HEK293 (cell line): ENCODE measurements around the gene MAGEB3.
"Not testable (repeated sequence)": the region's sequence is repeated elsewhere in the genome, so short reads cannot be mapped to it uniquely, and the experiment has no call there.

Experiments used
- CTCF ChIP-seq: fragments of 450-650 bp; formaldehyde crosslinking; IDR thresholded peaks from 2 replicates; pipeline ENCODE4 v1.5.1; 2016; ENCODE audit warnings: missing biosample characterization, missing genetic modification characterization
- REPIN1 ChIP-seq: fragments of 450-650 bp; formaldehyde crosslinking; IDR thresholded peaks from 2 replicates; pipeline ENCODE4 v1.5.1; 2017; ENCODE audit warnings: missing biosample characterization, missing genetic modification characterization, low read depth
- ZBTB11 ChIP-seq: fragments of 450-650 bp; formaldehyde crosslinking; conservative IDR thresholded peaks from 2 replicates; pipeline ENCODE4 v1.5.1; 2016; ENCODE audit warnings: low read depth, missing biosample characterization, missing genetic modification characterization
- ZBTB21 ChIP-seq: fragments of 450-650 bp; formaldehyde crosslinking; IDR thresholded peaks from 2 replicates; pipeline ENCODE4 v1.5.1; 2017; ENCODE audit warnings: missing biosample characterization, missing genetic modification characterization
- ZNF114 ChIP-seq: fragments of 450-650 bp; formaldehyde crosslinking; IDR thresholded peaks from 2 replicates; pipeline ENCODE4 v1.5.0; 2017; ENCODE audit warnings: missing biosample characterization, missing genetic modification characterization
- ZNF121 ChIP-seq: fragments of 450-650 bp; formaldehyde crosslinking; IDR thresholded peaks from 2 replicates; pipeline ENCODE4 v1.5.1; 2016; ENCODE audit warnings: missing biosample characterization, missing genetic modification characterization
- ZNF133 ChIP-seq: fragments of 450-650 bp; formaldehyde crosslinking; IDR thresholded peaks from 2 replicates; pipeline ENCODE4 v1.5.1; 2016; ENCODE audit warnings: missing biosample characterization, missing genetic modification characterization
- ZNF175 ChIP-seq: fragments of 450-650 bp; formaldehyde crosslinking; IDR thresholded peaks from 2 replicates; pipeline ENCODE4 v1.5.1; 2016; ENCODE audit warnings: missing biosample characterization, missing genetic modification characterization
- ZNF398 ChIP-seq: fragments of 450-650 bp; formaldehyde crosslinking; IDR thresholded peaks from 2 replicates; pipeline ENCODE4 v1.5.1; 2017; ENCODE audit warnings: missing biosample characterization, missing genetic modification characterization
- ZNF416 ChIP-seq: fragments of 450-650 bp; formaldehyde crosslinking; IDR thresholded peaks from 2 replicates; pipeline ENCODE4 v1.5.1; 2016; ENCODE audit warnings: missing biosample characterization, missing genetic modification characterization
- ZNF48 ChIP-seq: fragments of 450-650 bp; formaldehyde crosslinking; IDR thresholded peaks from 2 replicates; pipeline ENCODE4 v1.5.1; 2016; ENCODE audit warnings: missing biosample characterization, missing genetic modification characterization
- ZNF558 ChIP-seq: fragments of 450-650 bp; formaldehyde crosslinking; IDR thresholded peaks from 2 replicates; pipeline ENCODE4 v1.5.1; 2016; ENCODE audit warnings: missing biosample characterization, missing genetic modification characterization
- ZNF747 ChIP-seq: fragments of 450-650 bp; formaldehyde crosslinking; IDR thresholded peaks from 2 replicates; pipeline ENCODE4 v1.5.1; 2016; ENCODE audit warnings: missing biosample characterization, missing genetic modification characterization
- ZNF830 ChIP-seq: fragments of 450-650 bp; IDR thresholded peaks from 2 replicates; pipeline ENCODE4 v1.5.0; 2018; ENCODE audit warnings: missing biosample characterization, missing genetic modification characterization, low read depth, mild to moderate bottlenecking, moderate library complexity

- TF ChIP-seq ZNF48 (tag by site-specific recombination); ZNF121; ZNF558; ZNF416; ZBTB11; ZNF175 (tag by site-specific recombination); ZNF114; CTCF (tag by site-specific recombination); ZNF830 (tag by site-specific recombination); REPIN1; ZNF133 (tag by site-specific recombination); ZBTB21 (tag by site-specific recombination); ZNF398 (tag by site-specific recombination); ZNF747 (tag by site-specific recombination): not testable (repeated sequence)
These were observed 36.5 kb upstream of the MAGEB3 start for GRCh38 chrX:30193910-30194309.
